ENCODE measurements around the gene GGTLC1. TPM values are rescaled to one million over a fixed set of nuclear protein-coding genes. Genes with fewer than 3 reads are reported as not detected.

GGTLC1 gene
- total RNA-seq, 1 donor from 2014 or later, result 57.2 TPM

GRCh38 chr20:24013953-24014352 is 25.4 kb upstream of the GGTLC1 start:
- H3K9me3 ChIP-seq, result no peaks in the 10 kb centered on the region
- no peak overlapping the region for H3K4me3 ChIP-seq
- ATAC-seq (no peak), DNase-seq (no peak)
- TF ChIP-seq CTCF (IDR thresholded peaks at IDR 0.05), result no peak
- no peaks in the 10 kb centered on the region for H3K36me3 ChIP-seq
- intact Hi-C loops (cut with DNase I), result no loop called here
- peaks cover 7% of the 10 kb centered on the region for H3K27me3 ChIP-seq (ENCODE audit: low read depth)
- H3K27ac ChIP-seq, result no peak overlapping the region
- H3K4me1 ChIP-seq, result no peaks in the 10 kb centered on the region

- no peaks in the 10 kb centered on the region for H3K9me3 ChIP-seq
- H3K4me1 ChIP-seq, result no peaks in the 10 kb centered on the region
- DNase-seq, result no peak
- no peak overlapping the region for H3K4me3 ChIP-seq
- H3K36me3 ChIP-seq, result no peaks in the 10 kb centered on the region
- no peak overlapping the region for H3K27ac ChIP-seq
- no peak for TF ChIP-seq CTCF (IDR thresholded peaks at IDR 0.05)
- intact Hi-C loops (cut with DNase I), result no loop called here
- no peak for ATAC-seq
- peaks cover 2% of the 10 kb centered on the region for H3K27me3 ChIP-seq (ENCODE audit: low read depth)
Measured at GRCh38 chr20:24011282-24011681, 22.7 kb upstream of the GGTLC1 start.

- ATAC-seq, result no peak
- no peak for DNase-seq
- no peak for TF ChIP-seq CTCF (IDR thresholded peaks at IDR 0.05)
- intact Hi-C loops (cut with DNase I), result no loop called here
- H3K4me3 ChIP-seq, result no peak overlapping the region
- peaks cover 5% of the 10 kb centered on the region for H3K27me3 ChIP-seq (ENCODE audit: low read depth)
- H3K36me3 ChIP-seq, result no peaks in the 10 kb centered on the region
- H3K4me1 ChIP-seq, result no peaks in the 10 kb centered on the region
- no peaks in the 10 kb centered on the region for H3K9me3 ChIP-seq
- no peak overlapping the region for H3K27ac ChIP-seq
Measured at GRCh38 chr20:24007758-24008157, 19.2 kb upstream of the GGTLC1 start.

- Histone ChIP-seq H3K36me3 (no peaks in the 10 kb centered on the region), H3K9me3 (no peaks in the 10 kb centered on the region), H3K4me3 (no peak overlapping the region), H3K27ac (no peak overlapping the region), H3K27me3 (ENCODE audit: low read depth) (peaks cover 5% of the 10 kb centered on the region), H3K4me1 (no peaks in the 10 kb centered on the region)
- no peak for TF ChIP-seq CTCF (IDR thresholded peaks at IDR 0.05)
- ATAC-seq (no peak), DNase-seq (no peak)
- intact Hi-C loops (cut with DNase I), result no loop called here
Measured at GRCh38 chr20:24007073-24007595, 18.6 kb upstream of the GGTLC1 start.

- intact Hi-C loops (cut with DNase I), result no loop called here
- no peak for DNase-seq
- ATAC-seq, result no peak
Measured at GRCh38 chr20:24006626-24007025, 18.0 kb upstream of the GGTLC1 start.

More at GRCh38 chr20:24006626-24007025, 18.0 kb upstream of the GGTLC1 start:
- Histone ChIP-seq H3K27me3 (ENCODE audit: low read depth) (peaks cover 5% of the 10 kb centered on the region), H3K36me3 (no peaks in the 10 kb centered on the region), H3K27ac (no peak overlapping the region), H3K4me3 (no peak overlapping the region), H3K9me3 (no peaks in the 10 kb centered on the region), H3K4me1 (no peaks in the 10 kb centered on the region)
- no peak for TF ChIP-seq CTCF (IDR thresholded peaks at IDR 0.05)

Measured in lower lobe of right lung (tissue), 2 donors.